NT2/D1 (cell line): ENCODE measurements around the gene FBXO46.
A peak's percentile ranks its signal among the peaks of the same experiment; 100 is the strongest.

Experiments used
- DNase-seq: peaks from one replicate; pipeline ENCODE4 v3.0.0-alpha.2; 2011; ENCODE audit warnings: low read depth, low spot score
- H3K27me3 ChIP-seq: 2 replicates; pipeline ENCODE4 v1.6.0; 2011; ENCODE audit warnings: mild to moderate bottlenecking; ENCODE audit not compliant: insufficient read length, insufficient read depth
- H3K36me3 ChIP-seq: 2 replicates; pipeline ENCODE4 v1.6.1; 2011; ENCODE audit warnings: mild to moderate bottlenecking, low read length, mixed read lengths; ENCODE audit not compliant: insufficient read depth, insufficient read length
- H3K4me1 ChIP-seq: 2 replicates; pipeline ENCODE4 v1.5.1; 2011; ENCODE audit not compliant: insufficient read depth, insufficient read length
- H3K4me3 ChIP-seq: 2 replicates; pipeline ENCODE4 v1.5.1; 2011; ENCODE audit warnings: low read depth; ENCODE audit not compliant: insufficient read length
- H3K9ac ChIP-seq: 2 replicates; pipeline ENCODE4 v1.6.0; 2011; ENCODE audit warnings: low read depth; ENCODE audit not compliant: insufficient read length
- H3K9me3 ChIP-seq: 2 replicates; pipeline ENCODE4 v1.5.1; 2011; ENCODE audit warnings: mild to moderate bottlenecking, low read length; ENCODE audit not compliant: insufficient read depth
- SUZ12 ChIP-seq: IDR thresholded peaks from 2 replicates; pipeline ENCODE4 v1.6.1; 2011; ENCODE audit not compliant: insufficient read length, insufficient read depth; ENCODE audit errors: extremely low read depth
- YY1 ChIP-seq: IDR thresholded peaks from 2 replicates; pipeline ENCODE4 v1.6.1; 2011; ENCODE audit not compliant: insufficient read length, insufficient read depth
- ZNF274 ChIP-seq: IDR thresholded peaks from 2 replicates; pipeline ENCODE4 v1.6.1; 2011; ENCODE audit warnings: mild to moderate bottlenecking, low read depth, low read length

Gene FBXO46

DNA sequence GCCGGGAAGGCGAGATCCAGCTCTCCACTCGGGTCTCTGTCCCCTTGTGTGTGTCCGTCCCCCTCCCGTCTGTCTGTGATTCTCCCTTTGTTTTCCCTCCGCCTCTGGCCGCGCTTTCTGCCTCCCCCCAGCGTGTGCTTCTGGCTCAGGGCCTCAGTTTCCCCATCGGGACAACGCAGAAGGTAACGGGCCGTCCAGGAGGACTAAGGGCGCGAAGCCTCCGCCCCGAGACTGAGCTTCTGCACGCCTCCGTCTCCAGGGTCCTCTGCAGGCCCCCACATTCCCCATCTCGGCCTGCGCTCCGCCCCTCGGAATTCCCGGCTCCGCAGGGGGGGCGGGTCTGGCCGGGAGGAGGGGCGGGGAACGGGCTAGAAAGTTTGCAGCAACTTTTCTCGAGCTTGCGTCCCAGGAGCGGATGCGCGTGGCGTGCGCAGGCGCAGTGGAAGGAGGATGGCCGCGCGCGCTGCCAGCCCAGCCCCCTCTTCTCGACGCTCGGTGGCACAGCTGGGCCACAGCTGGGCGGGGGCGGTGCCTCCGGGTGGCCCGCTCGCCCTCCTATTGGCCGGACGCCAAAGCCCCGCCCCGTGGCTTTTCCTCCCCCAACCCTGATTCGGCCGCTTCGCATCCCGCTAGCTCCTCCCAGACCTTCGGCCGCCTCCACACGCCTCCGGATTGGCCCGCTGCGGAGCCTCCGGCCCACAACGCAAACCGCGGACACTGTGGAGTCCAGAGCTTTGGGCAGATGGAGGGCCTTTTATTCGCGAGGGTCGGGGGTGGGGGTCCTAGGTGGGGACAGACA is 38.5 kb upstream of the FBXO46 start, which contains the start of gene SIX5:
TSS of gene SIX5 (minus strand) at position 269 of the 799 bp plus-strand sequence. CDS start 408 bp downstream, outside the sequence.
- peak; percentile 93 for DNase-seq
- peaks cover 17% of the 10 kb centered on the region for H3K4me1 ChIP-seq
- peak within 1 kb of the TSS; percentile 80 for H3K4me3 ChIP-seq

GRCh38 chr19:45768655-45768983 is 37.9 kb upstream of the FBXO46 start:
- peak overlapping the region; percentile 80 for H3K4me3 ChIP-seq
- no peak for DNase-seq

More for the DNA sequence above, 38.5 kb upstream of the FBXO46 start, which contains the start of gene SIX5:
- no peaks in the 10 kb centered on the region for H3K9me3 ChIP-seq
- no peak for TF ChIP-seq ZNF274
- TF ChIP-seq SUZ12, result no peak
- no peak for TF ChIP-seq YY1
- peaks cover 31% of the 10 kb centered on the region for H3K36me3 ChIP-seq
- peak within 1 kb of the TSS; percentile 94 for H3K9ac ChIP-seq
- no peaks in the 10 kb centered on the region for H3K27me3 ChIP-seq

DNA sequence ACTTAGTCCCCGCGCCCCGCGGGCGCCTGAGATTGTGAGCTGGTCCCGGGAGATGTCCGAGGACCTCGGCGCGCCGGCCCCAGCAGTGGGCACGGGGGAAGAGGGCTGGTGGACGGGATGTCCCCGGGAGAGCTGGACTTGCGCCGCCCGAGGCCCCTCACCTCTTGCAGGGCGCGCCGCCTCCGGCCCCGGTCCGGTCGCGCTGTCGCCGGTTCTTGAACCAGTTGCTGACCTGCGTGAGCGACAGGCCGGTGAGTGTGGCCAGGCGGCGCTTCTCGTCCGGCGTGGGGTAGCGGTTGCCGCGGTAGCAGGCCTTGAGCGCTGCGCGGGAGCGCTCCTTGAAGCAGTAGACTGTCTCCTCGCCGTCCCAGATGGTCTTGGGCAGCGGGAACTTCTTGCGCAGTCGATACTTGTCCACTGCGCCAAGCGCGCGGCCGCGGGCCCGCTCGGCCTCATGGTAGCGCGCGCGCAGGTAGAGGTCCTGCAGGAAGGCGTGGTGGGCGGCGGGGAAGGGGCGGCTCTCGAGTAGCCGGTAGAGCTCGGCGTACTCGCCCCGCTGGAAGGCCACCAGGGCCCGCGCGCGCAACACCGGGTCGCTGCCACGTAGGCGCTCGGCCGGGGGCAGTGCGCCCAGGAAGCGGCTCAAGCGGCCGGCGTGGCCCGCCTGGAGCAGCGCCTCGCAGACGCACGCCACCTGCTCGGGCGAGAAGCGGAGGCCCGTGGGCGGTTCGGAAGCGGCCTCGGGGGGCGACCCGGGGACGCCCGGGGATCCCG is 37.4 kb upstream of the FBXO46 start:
- TF ChIP-seq SUZ12 (no peak), YY1 (no peak)
- peaks cover 25% of the 10 kb centered on the region for H3K36me3 ChIP-seq
- H3K4me3 ChIP-seq, result peak overlapping the region; percentile 80
- peaks cover 22% of the 10 kb centered on the region for H3K4me1 ChIP-seq
- H3K27me3 ChIP-seq, result no peaks in the 10 kb centered on the region
- H3K9me3 ChIP-seq, result no peaks in the 10 kb centered on the region
- DNase-seq, result no peak
- peak overlapping the region; percentile 94 for H3K9ac ChIP-seq

More at GRCh38 chr19:45768655-45768983, 37.9 kb upstream of the FBXO46 start:
- Histone ChIP-seq H3K27me3 (no peaks in the 10 kb centered on the region), H3K4me1 (peaks cover 20% of the 10 kb centered on the region), H3K9me3 (no peaks in the 10 kb centered on the region), H3K36me3 (peaks cover 31% of the 10 kb centered on the region), H3K9ac (peak overlapping the region; percentile 94)
- TF ChIP-seq ZNF274, result no peak
- TF ChIP-seq YY1, result no peak
- no peak for TF ChIP-seq SUZ12

GRCh38 chr19:45767410-45767880 is 36.7 kb upstream of the FBXO46 start:
- Histone ChIP-seq H3K4me1 (peaks cover 21% of the 10 kb centered on the region), H3K9ac (peak overlapping the region; percentile 94), H3K36me3 (peaks cover 20% of the 10 kb centered on the region), H3K9me3 (no peaks in the 10 kb centered on the region), H3K27me3 (no peaks in the 10 kb centered on the region), H3K4me3 (peak overlapping the region; percentile 80)
- TF ChIP-seq ZNF274, result no peak
- no peak for TF ChIP-seq SUZ12
- TF ChIP-seq YY1, result no peak
- no peak for DNase-seq

- no peaks in the 10 kb centered on the region for H3K27me3 ChIP-seq
- peaks cover 16% of the 10 kb centered on the region for H3K4me1 ChIP-seq
- peaks cover 17% of the 10 kb centered on the region for H3K36me3 ChIP-seq
- peak overlapping the region; percentile 80 for H3K4me3 ChIP-seq
- no peak for DNase-seq
- H3K9me3 ChIP-seq, result no peaks in the 10 kb centered on the region
- peak overlapping the region; percentile 79 for H3K9ac ChIP-seq
- TF ChIP-seq SUZ12 (no peak), ZNF274 (no peak), YY1 (no peak)
Measured at GRCh38 chr19:45766869-45767346, 36.2 kb upstream of the FBXO46 start.

GRCh38 chr19:45766296-45766868 is 35.7 kb upstream of the FBXO46 start:
- no peak for TF ChIP-seq ZNF274
- no peak for TF ChIP-seq YY1
- no peak for TF ChIP-seq SUZ12
- Histone ChIP-seq H3K9me3 (no peaks in the 10 kb centered on the region), H3K36me3 (peaks cover 12% of the 10 kb centered on the region), H3K4me1 (peaks cover 15% of the 10 kb centered on the region), H3K4me3 (peak overlapping the region; percentile 80), H3K9ac (peak overlapping the region; percentile 79), H3K27me3 (peaks cover 3% of the 10 kb centered on the region)
- DNase-seq, result no peak

- peaks cover 3% of the 10 kb centered on the region for H3K27me3 ChIP-seq
- peaks cover 8% of the 10 kb centered on the region for H3K36me3 ChIP-seq
- no peak for DNase-seq
- TF ChIP-seq ZNF274, result no peak
- no peak for TF ChIP-seq SUZ12
- TF ChIP-seq YY1, result no peak
- no peak overlapping the region for H3K4me3 ChIP-seq
- no peaks in the 10 kb centered on the region for H3K9me3 ChIP-seq
- peaks cover 15% of the 10 kb centered on the region for H3K4me1 ChIP-seq
- peak overlapping the region; percentile 21 for H3K9ac ChIP-seq
Measured at GRCh38 chr19:45765702-45766295, 35.1 kb upstream of the FBXO46 start.
